Measurements from ENCODE around the gene FAM234B.

The FAM234B gene

GRCh38 chr12:13091832-13092231 lies 47.7 kb downstream of the FAM234B start:
- DNase-seq (ENCODE audit: low read depth in 2 of 2), result no peak

- no peak for DNase-seq (ENCODE audit: low read depth in 2 of 2)
Observed at GRCh38 chr12:13093191-13093847, 49.1 kb downstream of the FAM234B start.

GRCh38 chr12:13093848-13094220 lies 49.7 kb downstream of the FAM234B start:
- DNase-seq (ENCODE audit: low read depth in 2 of 2), result no peak

GRCh38 chr12:13094367-13094766 lies 50.2 kb downstream of the FAM234B start:
- no peak for DNase-seq (ENCODE audit: low read depth in 2 of 2)

- DNase-seq (ENCODE audit: low read depth in 2 of 2), result no peak
Observed at GRCh38 chr12:13095266-13095995, 51.2 kb downstream of the FAM234B start.

GRCh38 chr12:13097491-13098011 lies 53.4 kb downstream of the FAM234B start:
- no peak for DNase-seq (ENCODE audit: low read depth in 2 of 2)

GRCh38 chr12:13099066-13099843 lies 55.1 kb downstream of the FAM234B start:
- DNase-seq (ENCODE audit: low read depth in 2 of 2), result no peak

- DNase-seq (ENCODE audit: low read depth in 2 of 2), result no peak
Observed at GRCh38 chr12:13099844-13100604, 55.8 kb downstream of the FAM234B start.

- no peak for DNase-seq (ENCODE audit: low read depth in 2 of 2)
Observed at GRCh38 chr12:13100605-13100881, 56.4 kb downstream of the FAM234B start.

GRCh38 chr12:13100882-13101769 lies 56.9 kb downstream of the FAM234B start:
- DNase-seq (ENCODE audit: low read depth in 2 of 2), result peak; percentile 82 to 88

GRCh38 chr12:13101821-13102375 lies 57.7 kb downstream of the FAM234B start:
- no peak for DNase-seq (ENCODE audit: low read depth in 2 of 2)

GRCh38 chr12:13102461-13103195 lies 58.4 kb downstream of the FAM234B start:
- DNase-seq (ENCODE audit: low read depth in 2 of 2), result no peak

GRCh38 chr12:13103391-13104033 lies 59.3 kb downstream of the FAM234B start, which contains the start of gene GSG1:
GSG1 (minus strand) TSS chr12:13103667; CDS start chr12:13103512, 155 bp downstream.
- no peak for DNase-seq (ENCODE audit: low read depth in 2 of 2)

GRCh38 chr12:13104409-13104808 lies 60.2 kb downstream of the FAM234B start:
- DNase-seq (ENCODE audit: low read depth in 2 of 2), result no peak

- DNase-seq (ENCODE audit: low read depth in 2 of 2), result no peak
Observed at GRCh38 chr12:13105781-13106180, 61.6 kb downstream of the FAM234B start.

GRCh38 chr12:13106666-13107065 lies 62.5 kb downstream of the FAM234B start:
- DNase-seq (ENCODE audit: low read depth in 2 of 2), result no peak

- no peak for DNase-seq (ENCODE audit: low read depth in 2 of 2)
Observed at GRCh38 chr12:13112968-13113367, 68.8 kb downstream of the FAM234B start.

- DNase-seq (ENCODE audit: low read depth in 2 of 2), result no peak
Observed at GRCh38 chr12:13114251-13115052, 70.3 kb downstream of the FAM234B start.

All from stimulated activated CD8-positive, alpha-beta memory T cell treated with anti-CD3 and anti-CD28 coated beads, Interleukin-15, amount 100 ng/mL, for 4 hours (primary cell).